Liver (tissue), 9 donors: ENCODE results near the gene PDE6B. TPM values are rescaled to one million over a fixed set of nuclear protein-coding genes. Genes with fewer than 3 reads are reported as not detected.

Experiments used
- DNase-seq: peaks from one replicate; pipeline ENCODE4 v3.0.0-alpha.2; 2017; ENCODE audit warnings: low spot score
- H3K27ac ChIP-seq, 2 donors: one replicate each; pipeline ENCODE4 v1.7.0; 2013; ENCODE audit warnings: inconsistent platforms in 2 of 2, low read length in 2 of 2, control low read depth in 1 of 2, low read depth in 1 of 2, mild to moderate bottlenecking in 1 of 2
- H3K27me3 ChIP-seq, 4 donors: one replicate each; pipeline versions ENCODE4 v1.6.1 to v1.7.0; 2013; ENCODE audit warnings: low read length in 3 of 4, inconsistent platforms in 1 of 4, mild to moderate bottlenecking in 1 of 4, moderate library complexity in 1 of 4; ENCODE audit not compliant: control insufficient read depth in 4 of 4, insufficient read depth in 4 of 4
- H3K36me3 ChIP-seq, 4 donors: one replicate each; pipeline versions ENCODE4 v1.6.1 to v1.7.0; 2013; ENCODE audit warnings: low read length in 3 of 4, mild to moderate bottlenecking in 3 of 4, low read depth in 1 of 4, moderate library complexity in 1 of 4; ENCODE audit not compliant: control insufficient read depth in 4 of 4, insufficient read depth in 3 of 4
- H3K4me1 ChIP-seq, 4 donors: one replicate each; pipeline versions ENCODE4 v1.6.1 to v1.7.0; 2013; ENCODE audit warnings: low read length in 3 of 4, mild to moderate bottlenecking in 3 of 4, moderate library complexity in 1 of 4; ENCODE audit not compliant: control insufficient read depth in 4 of 4, insufficient read depth in 4 of 4
- H3K4me3 ChIP-seq, 3 donors: one replicate each; pipeline versions ENCODE4 v1.6.1 to v1.7.0; 2013; ENCODE audit warnings: low read length in 3 of 3, control low read depth in 1 of 3, low read depth in 1 of 3, mild to moderate bottlenecking in 1 of 3
- H3K9ac ChIP-seq, 2 donors: one replicate each; pipeline ENCODE4 v1.7.0; 2013; ENCODE audit warnings: low read length in 2 of 2, mild to moderate bottlenecking in 2 of 2, moderate library complexity in 2 of 2, control low read depth in 1 of 2, low read depth in 1 of 2
- H3K9me3 ChIP-seq, 4 donors: one replicate each; pipeline versions ENCODE4 v1.6.1 to v1.7.0; 2013; ENCODE audit warnings: low read length in 3 of 4; ENCODE audit not compliant: control insufficient read depth in 4 of 4
- ATF3 ChIP-seq: IDR thresholded peaks from 2 replicates; pipeline ENCODE4 v1.6.1; 2016; ENCODE audit warnings: antibody characterized with exemption
- CTCF ChIP-seq: fragments of 150-350 bp; IDR thresholded peaks from 2 replicates; pipeline ENCODE4 v1.5.1; 2017; ENCODE audit warnings: improper control_type of control experiment, low read depth, low read length; ENCODE audit not compliant: missing input control
- EGR1 ChIP-seq, 2 donors: IDR thresholded peaks; 2 replicates each; pipeline ENCODE4 v1.6.1; 2016 to 2018; ENCODE audit warnings: antibody characterized with exemption in 2 of 2, low read depth in 2 of 2
- FOXA1 ChIP-seq: IDR thresholded peaks from 2 replicates; pipeline ENCODE4 v1.6.1; 2016; ENCODE audit warnings: antibody characterized with exemption
- FOXA2 ChIP-seq: IDR thresholded peaks from 2 replicates; pipeline ENCODE4 v1.6.1; 2016; ENCODE audit warnings: antibody characterized with exemption
- GABPA ChIP-seq, 2 donors: IDR thresholded peaks in 1 of 2; conservative IDR thresholded peaks in 1 of 2; 2 replicates each; pipeline ENCODE4 v1.6.1; 2016; ENCODE audit warnings: antibody characterized with exemption in 2 of 2, mild to moderate bottlenecking in 1 of 2, moderate library complexity in 1 of 2
- HNF4A ChIP-seq, 2 donors: conservative IDR thresholded peaks; 2 replicates each; pipeline ENCODE4 v1.6.1; 2016; ENCODE audit warnings: antibody characterized with exemption in 2 of 2, mild to moderate bottlenecking in 2 of 2
- HNF4G ChIP-seq: IDR thresholded peaks from 2 replicates; pipeline ENCODE4 v1.6.1; 2016; ENCODE audit warnings: antibody characterized with exemption
- JUND ChIP-seq, 2 donors: IDR thresholded peaks; 2 replicates each; pipeline ENCODE4 v1.6.1; 2016; ENCODE audit warnings: antibody characterized with exemption in 2 of 2
- MAX ChIP-seq: IDR thresholded peaks from 2 replicates; pipeline ENCODE4 v1.6.1; 2016; ENCODE audit warnings: antibody characterized with exemption
- NR2F2 ChIP-seq: IDR thresholded peaks from 2 replicates; pipeline ENCODE4 v1.6.1; 2016; ENCODE audit warnings: antibody characterized with exemption
- RAD21 ChIP-seq, 2 donors: IDR thresholded peaks; 2 replicates each; pipeline ENCODE4 v1.6.1; 2016; ENCODE audit warnings: antibody characterized with exemption in 2 of 2, mild to moderate bottlenecking in 2 of 2
- REST ChIP-seq: IDR thresholded peaks from 2 replicates; pipeline ENCODE4 v1.6.1; 2016; ENCODE audit warnings: antibody characterized with exemption, mild to moderate bottlenecking
- RXRA ChIP-seq, 2 donors: IDR thresholded peaks; 2 replicates each; pipeline ENCODE4 v1.6.1; 2017 to 2018; ENCODE audit warnings: antibody characterized with exemption in 2 of 2, mild to moderate bottlenecking in 1 of 2
- SP1 ChIP-seq: IDR thresholded peaks from 2 replicates; pipeline ENCODE4 v1.6.1; 2018; ENCODE audit warnings: antibody characterized with exemption, mild to moderate bottlenecking
- TAF1 ChIP-seq: conservative IDR thresholded peaks from 2 replicates; pipeline ENCODE4 v1.6.1; 2016; ENCODE audit warnings: antibody characterized with exemption, mild to moderate bottlenecking
- YY1 ChIP-seq: IDR thresholded peaks from 2 replicates; pipeline ENCODE4 v1.6.1; 2016; ENCODE audit warnings: antibody characterized with exemption, mild to moderate bottlenecking
- ZBTB33 ChIP-seq: IDR thresholded peaks from 2 replicates; pipeline ENCODE4 v1.6.1; 2016; ENCODE audit warnings: antibody characterized with exemption
- whole genome bisulfite sequencing: extraction: QIAGEN DNeasy Blood & Tissue Kit; methylation state at CpG from one replicate; pipeline ENCODE4 v1.1.7; 2013; 5-methylcytosine and 5-hydroxymethylcytosine counted together
- polyA plus RNA-seq, 2 donors: library from polyadenylated mRNA; stranded (reverse) in 1 of 2; unstranded in 1 of 2; fragments of 200-250 nt in 1 of 2; fragments of >200 nt in 1 of 2; fragmentation: Nextera tagmentation in 1 of 2; extraction: Ambion mirVana in 1 of 2; gene quantifications; one replicate each; pipeline versions ENCODE4 v1.2.1 to v1.2.3, GENCODE V29; 2013 to 2015
- total RNA-seq, 2 donors: library from RNA; depleted of rRNA; stranded (reverse); fragments of >200 nt; gene quantifications; one replicate each; pipeline ENCODE4 v1.2.3, GENCODE V29; 2014
- donor health status: healthy.
- donor health status: healthy.
- donor health status: healthy.
- donor health status: healthy.
- donor health status: healthy.

The PDE6B gene
- total and polyA plus RNA-seq, 4 donors = 0.28 to 7.3 (median 0.49) TPM

- H3K4me1 ChIP-seq = peaks cover 6 to 26% (median 12%) of the 10 kb centered on the region in 4 donors
- no peaks in the 10 kb centered on the region for H3K9me3 ChIP-seq
- 91% methylated on average over 13 of the region's 13 CpGs for WGBS
- no peak overlapping the region for H3K4me3 ChIP-seq
- no peaks in the 10 kb centered on the region for H3K36me3 ChIP-seq
- no peak overlapping the region for H3K9ac ChIP-seq
- H3K27me3 ChIP-seq = no peaks in the 10 kb centered on the region
- no peak overlapping the region for H3K27ac ChIP-seq
- TF ChIP-seq JUND (IDR thresholded peaks at IDR 0.05) = no peak
- no peak for TF ChIP-seq MAX
- no peak for TF ChIP-seq FOXA2
- no peak for TF ChIP-seq EGR1 (IDR thresholded peaks at IDR 0.05; ENCODE audit: low read depth in 2 of 2)
- no peak for TF ChIP-seq ATF3
- no peak for TF ChIP-seq FOXA1
- TF ChIP-seq YY1 = no peak
- TF ChIP-seq HNF4A (conservative IDR thresholded peaks at IDR 0.05) = no peak
- TF ChIP-seq ZBTB33 = no peak
- TF ChIP-seq GABPA (IDR thresholded peaks at IDR 0.05 in 1 of 2, conservative IDR thresholded peaks at IDR 0.05 in 1 of 2) = no peak
- TF ChIP-seq REST = no peak
- TF ChIP-seq RXRA (IDR thresholded peaks at IDR 0.05) = no peak
- no peak for TF ChIP-seq SP1
- no peak for TF ChIP-seq TAF1
- no peak for TF ChIP-seq HNF4G
- no peak for TF ChIP-seq NR2F2
- TF ChIP-seq RAD21 (IDR thresholded peaks at IDR 0.05) = no peak
- TF ChIP-seq CTCF = no peak
- no peak for DNase-seq
Measured at GRCh38 chr4:710916-711315, 85.5 kb downstream of the PDE6B start.
